MM.1S (cell line): ENCODE measurements around the gene TMEM233.

Source experiments
- DNase-seq: peaks from one replicate; pipeline ENCODE4 v3.0.0-alpha.2; 2015
- H2AFZ ChIP-seq: fragments of 300-600 bp; sonication (generic); 2 replicates; pipeline ENCODE4 v1.6.0; 2016; ENCODE audit warnings: antibody characterized with exemption, low read length
- H3F3A ChIP-seq: fragments of 300-600 bp; sonication (generic); 2 replicates; pipeline ENCODE4 v1.6.1; 2016; ENCODE audit warnings: mild to moderate bottlenecking, antibody characterized with exemption, low read length, moderate library complexity, mixed read lengths; ENCODE audit not compliant: insufficient read depth
- H3K27ac ChIP-seq: fragments of 300-600 bp; sonication (generic); 2 replicates; pipeline ENCODE4 v1.5.1; 2016; ENCODE audit warnings: mild to moderate bottlenecking, low read length
- H3K27me3 ChIP-seq: fragments of 300-600 bp; sonication (generic); replicated peaks from 2 replicates; pipeline ENCODE4 v1.6.0; 2016; ENCODE audit warnings: low read length; ENCODE audit not compliant: insufficient read depth
- H3K36me3 ChIP-seq: fragments of 300-600 bp; sonication (generic); replicated peaks from 2 replicates; pipeline ENCODE4 v1.6.1; 2016; ENCODE audit warnings: mild to moderate bottlenecking, low read length, mixed read lengths; ENCODE audit not compliant: insufficient read depth
- H3K4me1 ChIP-seq: fragments of 300-600 bp; sonication (generic); 2 replicates; pipeline ENCODE4 v1.6.1; 2016; ENCODE audit warnings: low read length, mixed read lengths
- H3K4me2 ChIP-seq: fragments of 300-600 bp; sonication (generic); 2 replicates; pipeline ENCODE4 v1.6.0; 2016; ENCODE audit warnings: low read depth, low read length
- H3K4me3 ChIP-seq: fragments of 300-600 bp; sonication (generic); 2 replicates; pipeline ENCODE4 v1.5.1; 2016; ENCODE audit warnings: low read length, mixed read lengths
- H3K79me2 ChIP-seq: fragments of 300-600 bp; sonication (generic); 2 replicates; pipeline ENCODE4 v1.6.1; 2016; ENCODE audit warnings: mixed run types, low read length, mixed read lengths
- H3K9ac ChIP-seq: fragments of 300-600 bp; sonication (generic); 2 replicates; pipeline ENCODE4 v1.6.1; 2016; ENCODE audit warnings: low read length, mixed read lengths
- H3K9me2 ChIP-seq: fragments of 300-600 bp; sonication (generic); replicated peaks from 2 replicates; pipeline ENCODE4 v1.6.1; 2016; ENCODE audit warnings: mild to moderate bottlenecking, low read length, mixed read lengths; ENCODE audit not compliant: insufficient read depth
- H3K9me3 ChIP-seq: fragments of 300-600 bp; sonication (generic); replicated peaks from 2 replicates; pipeline ENCODE4 v1.6.1; 2016; ENCODE audit warnings: mild to moderate bottlenecking, low read length, mixed read lengths; ENCODE audit not compliant: insufficient read depth
- H4K20me1 ChIP-seq: fragments of 300-600 bp; sonication (generic); 2 replicates; pipeline ENCODE4 v1.6.1; 2016; ENCODE audit warnings: mild to moderate bottlenecking, low read length, moderate library complexity, mixed read lengths; ENCODE audit not compliant: insufficient read depth
- CTCF ChIP-seq: fragments of 300-600 bp; sonication (generic); IDR thresholded peaks from 2 replicates; pipeline ENCODE4 v1.5.1; 2016; ENCODE audit warnings: antibody characterized with exemption, low read length, mixed read lengths
- EZH2 ChIP-seq: fragments of 300-600 bp; sonication (generic); optimal IDR thresholded peaks from 2 replicates; pipeline ENCODE3; 2017; ENCODE audit warnings: low read depth, mild to moderate bottlenecking, antibody characterized with exemption, low read length, mixed read lengths
- EZH2phosphoT487 ChIP-seq: fragments of 300-600 bp; sonication (generic); IDR thresholded peaks from 2 replicates; pipeline ENCODE4 v1.6.1; 2018; ENCODE audit warnings: antibody characterized with exemption, low read length

Gene TMEM233

GRCh38 chr12:119630962-119631550 is 37.5 kb downstream of the TMEM233 start:
- no peaks in the 10 kb centered on the region for H4K20me1 ChIP-seq
- no peak overlapping the region for H3K9ac ChIP-seq

GRCh38 chr12:119631930-119632678 is 38.5 kb downstream of the TMEM233 start:
- DNase-seq, result no peak
- H2AFZ ChIP-seq, result no peak overlapping the region

More at GRCh38 chr12:119630962-119631550, 37.5 kb downstream of the TMEM233 start:
- TF ChIP-seq CTCF (no peak), EZH2 (no peak), EZH2phosphoT487 (no peak)
- Histone ChIP-seq H3K36me3 (no peaks in the 10 kb centered on the region), H3K79me2 (no peaks in the 10 kb centered on the region), H3F3A (no peaks in the 10 kb centered on the region), H2AFZ (no peak overlapping the region), H3K4me2 (no peak overlapping the region), H3K9me2 (no peaks in the 10 kb centered on the region), H3K9me3 (no peaks in the 10 kb centered on the region), H3K4me3 (no peak overlapping the region), H3K4me1 (no peaks in the 10 kb centered on the region), H3K27ac (no peak overlapping the region), H3K27me3 (no peaks in the 10 kb centered on the region)
- DNase-seq, result no peak

GRCh38 chr12:119634743-119635142 is 41.2 kb downstream of the TMEM233 start:
- H3K79me2 ChIP-seq, result no peaks in the 10 kb centered on the region
- H3K9me2 ChIP-seq, result no peaks in the 10 kb centered on the region
- H2AFZ ChIP-seq, result no peak overlapping the region
- H3K9me3 ChIP-seq, result no peaks in the 10 kb centered on the region
- H3K4me1 ChIP-seq, result no peaks in the 10 kb centered on the region
- H3F3A ChIP-seq, result no peaks in the 10 kb centered on the region
- no peaks in the 10 kb centered on the region for H4K20me1 ChIP-seq
- H3K27ac ChIP-seq, result no peak overlapping the region
- H3K36me3 ChIP-seq, result no peaks in the 10 kb centered on the region
- H3K4me3 ChIP-seq, result no peak overlapping the region
- H3K27me3 ChIP-seq, result no peaks in the 10 kb centered on the region
- H3K9ac ChIP-seq, result no peak overlapping the region
- DNase-seq, result no peak
- TF ChIP-seq EZH2phosphoT487 (no peak), EZH2 (no peak), CTCF (no peak)
- H3K4me2 ChIP-seq, result no peak overlapping the region

More at GRCh38 chr12:119631930-119632678, 38.5 kb downstream of the TMEM233 start:
- Histone ChIP-seq H3K9me3 (no peaks in the 10 kb centered on the region), H3K4me2 (no peak overlapping the region), H4K20me1 (no peaks in the 10 kb centered on the region), H3K36me3 (no peaks in the 10 kb centered on the region), H3K9ac (no peak overlapping the region), H3K79me2 (no peaks in the 10 kb centered on the region), H3K27ac (no peak overlapping the region), H3K4me1 (no peaks in the 10 kb centered on the region), H3K4me3 (no peak overlapping the region), H3K27me3 (no peaks in the 10 kb centered on the region), H3K9me2 (no peaks in the 10 kb centered on the region), H3F3A (no peaks in the 10 kb centered on the region)
- no peak for TF ChIP-seq CTCF
- TF ChIP-seq EZH2phosphoT487, result no peak
- no peak for TF ChIP-seq EZH2
